DLD1 (cell line): Measurements from ENCODE around the gene CROCC.
"Not testable (repeated sequence)": the region's sequence is repeated elsewhere in the genome, so short reads cannot be mapped to it uniquely, and the experiment has no call there.

ENCODE experiments used
- in situ Hi-C: cut with HindIII; loops from 2 replicates; pipeline ENCODE4 v1.10.0; 2017; ENCODE audit warnings: low sequenced_read_pairs

CROCC gene

GRCh38 chr1:16914928-16915626, 6.7 kb upstream of the CROCC start:
- in situ Hi-C loops, result not testable (repeated sequence)

- in situ Hi-C loops, result no loop called here
Measured at GRCh38 chr1:16915627-16915973, 6.1 kb upstream of the CROCC start.

- in situ Hi-C loops, result not testable (repeated sequence)
Measured at GRCh38 chr1:16916036-16916880, 5.5 kb upstream of the CROCC start.

- in situ Hi-C loops, result no loop called here
Measured at GRCh38 chr1:16918371-16918770, 3.4 kb upstream of the CROCC start.

GRCh38 chr1:16918936-16919665, 2.6 kb upstream of the CROCC start:
- in situ Hi-C loops, result not testable (repeated sequence)

GRCh38 chr1:16920951-16921350, 780 bp upstream of the CROCC start:
- in situ Hi-C loops, result no loop called here

- in situ Hi-C loops, result no loop called here
Measured at GRCh38 chr1:16922466-16922865, 735 bp downstream of the CROCC start.

- in situ Hi-C loops, result no loop called here
Measured at GRCh38 chr1:16922885-16923431, 1.2 kb downstream of the CROCC start.

GRCh38 chr1:16924216-16924918, 2.6 kb downstream of the CROCC start:
- in situ Hi-C loops, result no loop called here

- in situ Hi-C loops, result no loop called here
Measured at GRCh38 chr1:16924919-16925477, 3.3 kb downstream of the CROCC start.

- in situ Hi-C loops, result no loop called here
Measured at GRCh38 chr1:16925635-16926490, 4.1 kb downstream of the CROCC start.

- in situ Hi-C loops, result no loop called here
Measured at GRCh38 chr1:16926491-16927073, 4.9 kb downstream of the CROCC start.

- in situ Hi-C loops, result no loop called here
Measured at GRCh38 chr1:16927256-16927655, 5.5 kb downstream of the CROCC start.

- in situ Hi-C loops, result no loop called here
Measured at GRCh38 chr1:16927711-16928485, 6.2 kb downstream of the CROCC start.

GRCh38 chr1:16929146-16930041, 7.7 kb downstream of the CROCC start:
- in situ Hi-C loops, result not testable (repeated sequence)

- in situ Hi-C loops, result not testable (repeated sequence)
Measured at GRCh38 chr1:16931206-16931934, 9.6 kb downstream of the CROCC start.

- in situ Hi-C loops, result not testable (repeated sequence)
Measured at GRCh38 chr1:16933945-16934344, 12.2 kb downstream of the CROCC start.
